Esophagus muscularis mucosa (tissue), 3 donors: ENCODE data around the gene CDK17.

Source experiments
- POLR2A ChIP-seq: fragments of 450-650 bp; IDR thresholded peaks from one replicate; pipeline ENCODE4 v1.6.1; 2017; ENCODE audit warnings: antibody characterized with exemption, moderate library complexity, mild to moderate bottlenecking, low read depth
- POLR2AphosphoS5 ChIP-seq, 2 donors: sonication (generic); formaldehyde crosslinking; IDR thresholded peaks; one replicate each; pipeline ENCODE4 v1.6.1; 2017; ENCODE audit warnings: antibody characterized with exemption in 2 of 2
- TF ChIP-seq, protein P1 (sequence below), 3 experiments: fragments of 200-600 bp in 2 of 3; fragments of 450-650 bp in 1 of 3; sonication (generic) in 2 of 3; IDR thresholded peaks; one replicate each; pipeline ENCODE4 v1.5.1; 2017 to 2019; ENCODE audit warnings: antibody characterized with exemption in 3 of 3, mild to moderate bottlenecking in 2 of 3, moderate library complexity in 1 of 3

DNA sequence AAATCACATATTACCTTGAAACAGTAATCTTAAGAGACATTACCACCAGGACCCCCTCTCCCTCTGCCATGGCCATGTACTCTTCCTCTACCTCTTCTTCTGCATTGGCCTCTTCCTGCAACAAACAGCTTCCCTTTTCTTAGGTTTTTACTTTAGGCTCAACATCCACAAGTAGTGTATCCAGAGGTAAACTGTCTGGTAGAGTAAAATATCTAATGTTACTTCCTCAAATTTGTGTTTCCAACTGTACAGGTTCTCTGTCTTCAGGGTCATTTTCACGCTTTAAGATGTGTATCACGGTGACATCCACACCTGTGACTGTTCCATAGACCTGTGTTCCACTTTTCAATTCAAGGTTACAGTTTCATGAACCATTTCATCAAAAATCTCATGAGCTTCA lies 13.4 kb downstream of the CDK17 start:
- TF ChIP-seq, protein P1, sequence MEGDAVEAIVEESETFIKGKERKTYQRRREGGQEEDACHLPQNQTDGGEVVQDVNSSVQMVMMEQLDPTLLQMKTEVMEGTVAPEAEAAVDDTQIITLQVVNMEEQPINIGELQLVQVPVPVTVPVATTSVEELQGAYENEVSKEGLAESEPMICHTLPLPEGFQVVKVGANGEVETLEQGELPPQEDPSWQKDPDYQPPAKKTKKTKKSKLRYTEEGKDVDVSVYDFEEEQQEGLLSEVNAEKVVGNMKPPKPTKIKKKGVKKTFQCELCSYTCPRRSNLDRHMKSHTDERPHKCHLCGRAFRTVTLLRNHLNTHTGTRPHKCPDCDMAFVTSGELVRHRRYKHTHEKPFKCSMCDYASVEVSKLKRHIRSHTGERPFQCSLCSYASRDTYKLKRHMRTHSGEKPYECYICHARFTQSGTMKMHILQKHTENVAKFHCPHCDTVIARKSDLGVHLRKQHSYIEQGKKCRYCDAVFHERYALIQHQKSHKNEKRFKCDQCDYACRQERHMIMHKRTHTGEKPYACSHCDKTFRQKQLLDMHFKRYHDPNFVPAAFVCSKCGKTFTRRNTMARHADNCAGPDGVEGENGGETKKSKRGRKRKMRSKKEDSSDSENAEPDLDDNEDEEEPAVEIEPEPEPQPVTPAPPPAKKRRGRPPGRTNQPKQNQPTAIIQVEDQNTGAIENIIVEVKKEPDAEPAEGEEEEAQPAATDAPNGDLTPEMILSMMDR (IDR thresholded peaks at IDR 0.05), result no peak
- TF ChIP-seq POLR2A (no peak), POLR2AphosphoS5 (IDR thresholded peaks at IDR 0.05) (no peak)
